ENCODE data around the gene PRKCB.

PRKCB gene

DNA sequence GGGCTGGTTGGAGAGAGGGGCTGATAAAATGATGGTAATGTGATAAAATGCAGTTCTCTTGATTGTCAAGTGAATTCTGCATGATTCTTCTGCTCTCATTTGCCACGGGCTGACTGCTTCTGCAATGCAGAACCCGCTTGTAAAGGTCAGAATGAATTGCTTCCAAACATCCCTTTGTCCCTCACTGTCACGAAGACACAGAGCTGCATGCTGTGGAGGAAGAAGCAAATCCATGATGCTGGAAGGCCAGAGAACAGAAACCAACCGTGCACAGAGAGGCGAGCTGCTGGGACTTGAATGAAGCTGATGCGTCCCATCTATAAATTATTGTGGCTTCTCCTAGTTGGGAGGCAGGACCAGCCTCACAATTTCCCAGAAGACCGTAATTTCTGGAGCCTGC, 171.6 kb downstream of the PRKCB start:
- TF ChIP-seq, protein P1, sequence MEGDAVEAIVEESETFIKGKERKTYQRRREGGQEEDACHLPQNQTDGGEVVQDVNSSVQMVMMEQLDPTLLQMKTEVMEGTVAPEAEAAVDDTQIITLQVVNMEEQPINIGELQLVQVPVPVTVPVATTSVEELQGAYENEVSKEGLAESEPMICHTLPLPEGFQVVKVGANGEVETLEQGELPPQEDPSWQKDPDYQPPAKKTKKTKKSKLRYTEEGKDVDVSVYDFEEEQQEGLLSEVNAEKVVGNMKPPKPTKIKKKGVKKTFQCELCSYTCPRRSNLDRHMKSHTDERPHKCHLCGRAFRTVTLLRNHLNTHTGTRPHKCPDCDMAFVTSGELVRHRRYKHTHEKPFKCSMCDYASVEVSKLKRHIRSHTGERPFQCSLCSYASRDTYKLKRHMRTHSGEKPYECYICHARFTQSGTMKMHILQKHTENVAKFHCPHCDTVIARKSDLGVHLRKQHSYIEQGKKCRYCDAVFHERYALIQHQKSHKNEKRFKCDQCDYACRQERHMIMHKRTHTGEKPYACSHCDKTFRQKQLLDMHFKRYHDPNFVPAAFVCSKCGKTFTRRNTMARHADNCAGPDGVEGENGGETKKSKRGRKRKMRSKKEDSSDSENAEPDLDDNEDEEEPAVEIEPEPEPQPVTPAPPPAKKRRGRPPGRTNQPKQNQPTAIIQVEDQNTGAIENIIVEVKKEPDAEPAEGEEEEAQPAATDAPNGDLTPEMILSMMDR (IDR thresholded peaks at IDR 0.05; ENCODE audit: control insufficient read depth, extremely low read depth, insufficient read depth): no peak
- no peak for DNase-seq (ENCODE audit: low read depth)
- no peak overlapping the region for H3K4me3 ChIP-seq (ENCODE audit: low read depth, low read length)

DNA sequence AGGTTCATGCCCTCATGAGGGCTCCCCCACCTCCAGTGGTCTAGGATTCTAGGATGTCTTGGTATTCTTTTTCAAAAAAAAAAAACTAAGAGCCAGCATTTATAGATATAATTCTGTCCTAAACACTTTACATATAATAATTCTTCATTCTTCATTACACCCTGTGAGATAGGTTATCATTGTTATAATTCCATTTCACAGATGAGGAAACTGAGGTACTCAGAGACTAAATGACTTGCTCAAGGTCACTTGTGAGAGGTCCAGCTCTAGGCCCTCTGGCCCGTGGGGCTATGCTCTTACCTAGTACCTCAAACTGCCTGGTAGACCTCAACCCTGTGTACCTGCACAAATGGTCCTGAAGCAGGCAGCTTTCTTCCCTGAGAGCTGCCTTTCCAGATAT, 172.2 kb downstream of the PRKCB start:
- H3K4me3 ChIP-seq (ENCODE audit: low read depth, low read length): no peak overlapping the region
- TF ChIP-seq, protein P1 (IDR thresholded peaks at IDR 0.05; ENCODE audit: control insufficient read depth, extremely low read depth, insufficient read depth): no peak
- no peak for DNase-seq (ENCODE audit: low read depth)

DNA sequence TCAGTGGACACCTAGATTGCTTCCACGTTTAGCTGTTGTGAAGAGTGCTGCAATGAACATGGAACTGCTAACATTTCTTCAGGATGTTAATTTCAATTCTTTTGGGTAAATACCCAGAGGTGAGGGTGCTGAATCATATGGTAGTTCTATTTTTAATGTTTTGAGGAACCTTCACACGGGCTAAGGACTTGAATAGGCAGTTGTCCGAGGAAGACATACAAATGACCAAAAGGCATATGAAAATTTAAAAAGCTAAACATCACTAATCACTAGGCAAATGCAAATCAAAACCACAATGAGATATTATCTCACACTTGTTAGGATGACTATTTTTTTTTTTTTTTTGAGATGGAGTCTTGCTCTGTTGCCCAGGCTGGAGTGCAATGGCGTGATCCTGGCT, 173.3 kb downstream of the PRKCB start:
- DNase-seq (ENCODE audit: low read depth): no peak
- H3K4me3 ChIP-seq (ENCODE audit: low read depth, low read length): no peak overlapping the region
- TF ChIP-seq, protein P1 (IDR thresholded peaks at IDR 0.05; ENCODE audit: control insufficient read depth, extremely low read depth, insufficient read depth): no peak

DNA sequence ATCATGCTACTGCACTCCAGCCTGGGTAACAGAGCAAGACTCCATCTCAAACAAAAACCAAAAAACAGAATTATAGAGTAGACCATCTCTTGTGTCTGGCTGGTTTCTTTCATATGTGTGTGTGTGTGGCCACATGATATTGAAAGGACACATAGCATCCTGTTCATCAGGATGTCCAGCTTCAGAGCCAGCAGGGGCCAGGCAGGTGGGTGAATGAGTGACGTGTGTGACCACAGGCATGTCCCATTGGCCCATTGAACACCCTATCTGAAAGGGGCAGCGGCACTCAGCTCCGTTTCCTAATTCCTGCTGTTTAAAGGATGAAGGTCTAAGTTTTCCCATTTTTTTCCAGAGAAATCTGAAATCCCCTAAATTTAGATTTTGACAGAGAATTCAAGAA, 174.2 kb downstream of the PRKCB start:
- DNase-seq (ENCODE audit: low read depth): no peak
- no peak overlapping the region for H3K4me3 ChIP-seq (ENCODE audit: low read depth, low read length)
- TF ChIP-seq, protein P1 (IDR thresholded peaks at IDR 0.05; ENCODE audit: control insufficient read depth, extremely low read depth, insufficient read depth): no peak

DNA sequence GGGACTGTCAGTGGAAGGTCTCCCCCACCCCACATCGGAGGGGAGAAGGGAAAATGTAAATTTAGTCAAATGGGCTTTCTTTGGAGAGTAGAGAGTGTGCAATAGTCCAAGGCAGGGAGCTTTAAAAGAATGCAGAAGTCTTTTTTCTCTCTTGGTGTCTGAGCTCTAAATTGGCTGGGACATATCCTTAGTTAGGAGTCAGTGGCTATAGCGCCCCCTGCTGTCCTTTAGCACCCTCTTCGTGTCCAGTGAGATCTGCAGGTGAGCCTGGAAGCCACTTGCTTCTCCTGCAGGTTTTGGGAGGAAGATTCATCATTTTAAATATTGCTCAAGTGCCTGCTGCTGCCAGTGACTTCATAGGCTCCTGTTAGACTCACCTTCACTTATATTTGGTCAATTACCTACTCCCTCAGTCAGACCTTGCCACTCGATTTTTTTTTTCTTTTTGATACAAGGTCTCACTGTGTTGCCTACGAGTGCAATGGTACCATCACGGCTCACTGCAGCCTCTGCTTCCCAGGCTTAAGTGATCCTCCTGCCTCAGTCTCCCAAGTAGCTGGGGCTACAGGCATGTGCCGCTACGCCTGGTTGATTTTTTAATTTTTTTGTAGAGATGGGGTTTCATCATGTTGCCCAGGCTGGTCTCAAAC, 174.8 kb downstream of the PRKCB start:
- peak; percentile 43 for DNase-seq (ENCODE audit: low read depth)
- TF ChIP-seq, protein P1 (IDR thresholded peaks at IDR 0.05; ENCODE audit: control insufficient read depth, extremely low read depth, insufficient read depth): peak; percentile 82

DNA sequence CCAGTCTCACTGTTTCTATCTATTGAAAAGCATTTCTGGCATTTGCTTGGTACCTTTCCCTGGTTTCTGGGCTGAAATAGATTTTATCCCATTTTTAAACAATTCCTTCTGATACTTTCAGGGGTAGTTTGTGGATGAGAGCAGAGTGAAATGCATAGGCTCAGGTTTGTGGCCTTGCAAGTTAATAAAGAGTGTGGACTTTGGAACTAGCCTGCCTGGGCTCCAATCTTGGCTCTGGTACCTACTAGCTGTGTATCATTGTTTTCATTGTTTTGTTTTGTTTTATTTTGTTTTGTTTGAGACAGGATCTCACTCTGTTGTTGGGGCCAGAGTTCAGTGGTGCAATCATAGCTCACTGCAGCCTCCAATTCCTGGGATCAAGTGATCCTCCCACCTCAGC, 175.5 kb downstream of the PRKCB start:
- DNase-seq (ENCODE audit: low read depth): no peak
- H3K4me3 ChIP-seq (ENCODE audit: low read depth, low read length): no peak overlapping the region
- TF ChIP-seq, protein P1 (IDR thresholded peaks at IDR 0.05; ENCODE audit: control insufficient read depth, extremely low read depth, insufficient read depth): no peak

More for the DNA sequence above, 174.8 kb downstream of the PRKCB start:
- H3K4me3 ChIP-seq (ENCODE audit: low read depth, low read length): no peak overlapping the region

DNA sequence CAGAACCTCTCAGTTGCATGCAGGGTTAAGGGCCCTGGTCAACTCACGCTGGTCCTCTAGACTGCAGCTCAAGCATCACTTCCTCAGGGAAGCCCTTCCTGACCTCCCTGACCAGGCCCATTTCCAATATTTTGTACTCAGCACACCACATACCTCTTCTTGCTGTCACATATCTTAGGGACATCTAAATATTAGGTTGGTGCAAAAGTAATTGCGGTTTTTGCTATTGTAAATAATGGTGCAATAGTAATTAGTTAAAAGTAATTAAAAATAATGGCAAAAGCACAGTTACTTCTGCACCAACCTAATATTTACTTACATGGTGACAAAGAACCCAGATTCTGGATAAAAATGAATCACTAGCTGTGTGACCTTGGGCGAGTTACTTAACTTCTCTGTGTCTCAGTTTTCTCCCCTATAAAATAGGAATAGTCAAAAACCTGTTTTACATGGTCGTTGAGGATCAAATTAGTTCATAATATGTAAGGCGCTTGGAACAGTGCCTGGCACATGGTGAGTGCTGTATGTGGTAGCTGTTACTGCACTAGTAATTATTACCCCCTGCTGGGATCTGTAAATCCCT, 177.4 kb downstream of the PRKCB start:
- H3K4me3 ChIP-seq (ENCODE audit: low read depth, low read length): no peak overlapping the region
- TF ChIP-seq, protein P1 (IDR thresholded peaks at IDR 0.05; ENCODE audit: control insufficient read depth, extremely low read depth, insufficient read depth): no peak
- DNase-seq (ENCODE audit: low read depth): no peak

Data from LNCaP clone FGC (cell line).